Activated naive CD8-positive, alpha-beta T cell (primary cell): ENCODE results near the gene POU5F1.
"Not testable (repeated sequence)": the region's sequence is repeated elsewhere in the genome, so short reads cannot be mapped to it uniquely, and the experiment has no call there.

Experiments used
- H3K27ac Mint-ChIP-seq: one replicate; pipeline ENCODE4 v1.8.0; 2021; ENCODE audit warnings: mixed read lengths
- H3K27me3 Mint-ChIP-seq: one replicate; pipeline ENCODE4 v1.8.0; 2021; ENCODE audit warnings: mixed read lengths
- H3K36me3 Mint-ChIP-seq: one replicate; pipeline ENCODE4 v1.8.0; 2021; ENCODE audit warnings: mixed read lengths
- H3K4me1 Mint-ChIP-seq: one replicate; pipeline ENCODE4 v1.8.0; 2021; ENCODE audit warnings: low read depth, mixed read lengths
- H3K4me3 Mint-ChIP-seq: one replicate; pipeline ENCODE4 v1.8.0; 2021; ENCODE audit warnings: mild to moderate bottlenecking, mixed read lengths
- H3K9me3 Mint-ChIP-seq: one replicate; pipeline ENCODE4 v1.8.0; 2021; ENCODE audit warnings: low read depth, mixed read lengths

Gene POU5F1

DNA sequence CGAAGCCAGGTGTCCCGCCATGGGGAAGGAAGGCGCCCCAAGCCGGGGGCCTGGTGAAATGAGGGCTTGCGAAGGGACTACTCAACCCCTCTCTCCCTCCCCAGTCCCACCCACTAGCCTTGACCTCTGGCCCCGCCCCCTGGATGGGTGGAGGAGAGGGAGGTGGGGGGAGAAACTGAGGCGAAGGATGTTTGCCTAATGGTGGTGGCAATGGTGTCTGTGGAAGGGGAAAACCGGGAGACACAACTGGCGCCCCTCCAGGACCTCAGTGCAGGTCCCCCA lies at the start of gene POU5F1:
Gene POU5F1 (minus strand): TSS at position 83 of the 282 bp plus-strand sequence. CDS start 62 bp downstream, at position 21.
- H3K4me3 Mint-ChIP-seq: no peak within 1 kb of the TSS
- no peak within 1 kb of the TSS for H3K27ac Mint-ChIP-seq
- H3K36me3 Mint-ChIP-seq: no peaks in the 10 kb centered on the region

GRCh38 chr6:31216208-31216898 lies 45.9 kb upstream of the POU5F1 start:
- Mint-ChIP-seq H3K9me3 (no peaks in the 10 kb centered on the region), H3K4me1 (peaks cover 5% of the 10 kb centered on the region), H3K36me3 (no peaks in the 10 kb centered on the region), H3K27me3 (no peaks in the 10 kb centered on the region), H3K27ac (no peak overlapping the region), H3K4me3 (no peak overlapping the region)

More for the DNA sequence above, at the start of gene POU5F1:
- no peaks in the 10 kb centered on the region for H3K27me3 Mint-ChIP-seq
- H3K9me3 Mint-ChIP-seq: no peaks in the 10 kb centered on the region
- no peaks in the 10 kb centered on the region for H3K4me1 Mint-ChIP-seq

GRCh38 chr6:31215216-31215615 lies 44.7 kb upstream of the POU5F1 start:
- H3K9me3 Mint-ChIP-seq, H3K4me3 Mint-ChIP-seq, H3K4me1 Mint-ChIP-seq, H3K27ac Mint-ChIP-seq, H3K36me3 Mint-ChIP-seq, H3K27me3 Mint-ChIP-seq: not testable (repeated sequence)

- no peak overlapping the region for H3K4me3 Mint-ChIP-seq
- H3K4me1 Mint-ChIP-seq: peaks cover 5% of the 10 kb centered on the region
- H3K27me3 Mint-ChIP-seq: no peaks in the 10 kb centered on the region
- no peaks in the 10 kb centered on the region for H3K36me3 Mint-ChIP-seq
- no peak overlapping the region for H3K27ac Mint-ChIP-seq
- H3K9me3 Mint-ChIP-seq: no peaks in the 10 kb centered on the region
Observed at GRCh38 chr6:31214516-31214915, 44.0 kb upstream of the POU5F1 start.

DNA sequence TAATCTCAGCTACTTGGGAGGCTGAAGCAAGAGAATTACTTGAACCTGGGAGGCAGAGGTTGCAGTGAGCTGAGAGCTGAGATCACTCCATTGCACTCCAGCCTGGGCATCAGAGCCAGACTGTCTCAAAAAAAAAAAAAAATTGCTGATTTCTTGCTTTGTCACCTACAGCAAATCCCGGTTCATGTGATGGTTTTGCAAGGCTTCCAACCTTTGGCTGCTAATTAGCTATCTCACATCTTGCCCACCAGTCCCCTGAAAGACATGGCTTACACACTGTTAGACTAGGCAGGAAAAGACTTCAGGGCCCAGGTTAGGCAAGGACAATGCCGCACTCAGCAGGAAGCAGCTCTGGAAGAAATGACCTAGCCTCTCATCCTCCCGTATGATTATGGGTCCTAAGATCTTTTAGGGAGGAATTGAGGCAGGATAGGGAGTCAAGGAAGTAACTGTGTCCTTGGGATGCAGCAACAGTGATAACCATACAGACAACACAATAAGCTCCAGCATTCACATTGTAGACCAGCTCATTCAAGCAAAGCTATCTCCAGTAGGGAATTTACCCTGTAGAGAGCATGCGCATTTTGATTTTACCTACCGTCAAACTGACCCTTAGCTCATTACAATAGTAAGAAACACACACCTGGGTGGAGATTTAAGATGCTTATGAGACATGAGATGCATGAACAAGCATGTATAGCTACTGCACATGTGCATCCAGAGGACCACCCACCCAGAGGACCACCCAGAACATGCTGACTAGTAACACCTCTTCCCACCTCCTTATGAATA lies 40.5 kb upstream of the POU5F1 start:
- Mint-ChIP-seq H3K4me3 (no peak overlapping the region), H3K9me3 (no peaks in the 10 kb centered on the region), H3K27ac (no peak overlapping the region), H3K27me3 (no peaks in the 10 kb centered on the region), H3K4me1 (peaks cover 6% of the 10 kb centered on the region), H3K36me3 (no peaks in the 10 kb centered on the region)

DNA sequence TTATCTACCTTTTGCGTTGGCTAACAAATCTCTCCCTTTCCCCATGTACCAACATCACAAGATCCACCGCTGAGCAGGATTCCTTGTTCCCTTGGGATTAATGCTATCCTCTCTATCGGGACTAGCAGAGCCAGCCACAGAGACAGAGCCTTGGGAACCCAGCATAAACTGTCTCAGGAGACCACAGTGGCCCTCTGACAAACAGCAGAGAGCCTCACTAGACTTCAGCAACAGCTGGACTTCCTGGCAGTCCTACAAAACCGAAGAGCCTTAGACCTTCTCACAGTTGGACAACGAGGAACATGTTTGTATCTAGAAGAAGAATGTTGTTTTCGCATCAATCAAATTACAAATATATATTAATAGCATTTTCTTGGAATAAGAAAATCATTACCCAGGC lies 39.6 kb upstream of the POU5F1 start:
- Mint-ChIP-seq H3K4me1 (peaks cover 11% of the 10 kb centered on the region), H3K27me3 (no peaks in the 10 kb centered on the region), H3K36me3 (no peaks in the 10 kb centered on the region), H3K27ac (no peak overlapping the region), H3K4me3 (no peak overlapping the region), H3K9me3 (no peaks in the 10 kb centered on the region)

DNA sequence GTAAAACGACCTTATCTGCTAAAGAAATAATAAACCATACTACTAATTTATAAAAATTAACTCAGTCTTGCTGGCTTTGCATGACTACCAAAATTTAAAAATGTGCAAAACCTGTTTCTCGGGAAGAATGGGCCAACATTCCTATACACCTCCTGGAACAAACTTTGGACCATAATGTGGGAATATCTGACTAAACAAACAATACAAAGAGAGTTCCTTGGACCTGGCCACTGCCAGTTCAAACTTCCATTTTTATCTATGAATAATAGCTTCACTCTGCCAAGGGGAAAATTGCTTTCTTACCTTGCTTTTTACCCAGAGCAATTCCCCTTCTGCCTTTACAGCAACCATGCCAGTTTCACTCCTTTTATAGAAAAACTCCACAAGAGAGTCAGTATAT lies 38.7 kb upstream of the POU5F1 start:
- Mint-ChIP-seq H3K27me3 (no peaks in the 10 kb centered on the region), H3K27ac (no peak overlapping the region), H3K36me3 (no peaks in the 10 kb centered on the region), H3K4me1 (peaks cover 20% of the 10 kb centered on the region), H3K9me3 (no peaks in the 10 kb centered on the region), H3K4me3 (no peak overlapping the region)

DNA sequence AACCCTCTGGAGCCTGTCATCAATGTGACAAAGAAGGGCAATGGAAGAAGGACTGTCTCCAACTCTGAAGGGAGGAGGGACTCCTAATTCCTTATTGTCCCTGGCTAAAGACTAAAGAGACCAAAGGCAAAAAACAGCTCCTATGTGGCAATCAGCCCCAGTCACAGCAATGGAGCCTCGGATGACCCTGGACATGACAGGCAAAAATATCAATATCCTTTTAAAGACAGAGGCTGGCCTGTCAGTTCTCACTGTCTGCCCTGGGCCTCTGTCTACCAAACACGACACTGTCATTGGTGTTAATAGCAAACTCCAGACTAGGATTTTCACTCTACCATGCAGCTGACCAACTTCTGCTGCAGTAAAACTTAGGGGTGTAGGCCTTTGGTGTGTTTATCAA lies 38.0 kb upstream of the POU5F1 start:
- H3K4me1 Mint-ChIP-seq: peaks cover 26% of the 10 kb centered on the region
- H3K9me3 Mint-ChIP-seq: no peaks in the 10 kb centered on the region
- no peak overlapping the region for H3K4me3 Mint-ChIP-seq
- no peak overlapping the region for H3K27ac Mint-ChIP-seq
- H3K27me3 Mint-ChIP-seq: no peaks in the 10 kb centered on the region
- H3K36me3 Mint-ChIP-seq: no peaks in the 10 kb centered on the region

GRCh38 chr6:31205638-31206037 lies 35.2 kb upstream of the POU5F1 start:
- Mint-ChIP-seq H3K36me3 (peaks cover 2% of the 10 kb centered on the region), H3K4me3 (peak overlapping the region; percentile 51), H3K27me3 (no peaks in the 10 kb centered on the region), H3K4me1 (peaks cover 50% of the 10 kb centered on the region), H3K9me3 (no peaks in the 10 kb centered on the region), H3K27ac (peak overlapping the region; percentile 82)

DNA sequence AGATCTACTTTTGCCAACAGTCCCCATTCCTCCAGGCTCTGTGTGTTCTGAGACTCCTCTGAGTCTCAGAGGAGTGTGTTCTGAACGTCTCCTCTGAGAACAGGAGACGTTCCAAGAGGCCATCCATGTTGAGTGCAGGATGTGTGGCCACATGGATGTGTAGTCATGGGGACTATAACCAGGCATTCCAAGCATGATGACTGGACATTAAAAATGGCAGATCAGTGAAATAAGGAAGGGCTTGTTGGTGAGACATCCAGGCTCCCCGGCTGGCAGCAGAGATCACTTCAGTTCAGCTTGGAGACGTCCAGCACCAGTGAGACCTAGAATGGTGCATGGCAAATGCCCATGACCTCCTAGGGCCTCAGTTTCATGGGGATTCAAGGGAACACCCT lies 34.3 kb upstream of the POU5F1 start:
- Mint-ChIP-seq H3K36me3 (peaks cover 4% of the 10 kb centered on the region), H3K4me1 (peaks cover 58% of the 10 kb centered on the region), H3K27ac (peak overlapping the region; percentile 99), H3K27me3 (no peaks in the 10 kb centered on the region), H3K9me3 (no peaks in the 10 kb centered on the region), H3K4me3 (peak overlapping the region; percentile 92)

DNA sequence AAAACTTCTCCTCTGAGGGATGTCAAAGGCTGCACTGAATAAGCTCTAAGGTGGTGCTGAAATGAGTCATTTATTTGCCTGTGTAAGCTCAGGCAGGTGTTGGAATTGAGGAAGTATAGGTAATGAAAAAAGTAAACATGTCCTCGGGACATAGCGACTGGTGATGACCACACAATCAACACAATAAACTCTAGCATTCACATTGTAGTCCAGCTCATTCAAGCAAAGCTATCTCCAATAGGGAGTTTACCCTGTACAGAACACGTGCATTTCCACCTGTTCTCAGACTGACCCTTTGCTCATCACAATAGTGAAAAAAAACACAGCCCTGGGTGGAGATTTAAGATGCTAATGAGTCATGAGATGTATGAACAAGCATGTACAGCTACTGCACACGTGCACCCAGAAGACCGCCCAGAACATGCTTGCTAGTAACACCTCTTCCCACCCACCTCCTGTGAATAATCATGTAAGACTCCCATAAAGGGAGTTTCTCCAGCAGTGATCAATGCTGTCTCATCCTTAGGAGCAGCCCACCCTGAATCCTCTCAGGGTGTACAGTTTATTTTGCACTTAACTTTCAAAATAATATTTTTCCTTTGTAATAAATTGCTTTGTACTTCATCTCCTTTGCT lies 33.0 kb upstream of the POU5F1 start:
- Mint-ChIP-seq H3K36me3 (peaks cover 4% of the 10 kb centered on the region), H3K27ac (peak overlapping the region; percentile 99), H3K27me3 (no peaks in the 10 kb centered on the region), H3K4me1 (peaks cover 68% of the 10 kb centered on the region), H3K9me3 (no peaks in the 10 kb centered on the region), H3K4me3 (peak overlapping the region; percentile 92)

- H3K36me3 Mint-ChIP-seq: peaks cover 4% of the 10 kb centered on the region
- peak overlapping the region; percentile 92 for H3K4me3 Mint-ChIP-seq
- peaks cover 68% of the 10 kb centered on the region for H3K4me1 Mint-ChIP-seq
- no peaks in the 10 kb centered on the region for H3K9me3 Mint-ChIP-seq
- H3K27me3 Mint-ChIP-seq: no peaks in the 10 kb centered on the region
- peak overlapping the region; percentile 99 for H3K27ac Mint-ChIP-seq
Observed at GRCh38 chr6:31202259-31203166, 32.0 kb upstream of the POU5F1 start.

DNA sequence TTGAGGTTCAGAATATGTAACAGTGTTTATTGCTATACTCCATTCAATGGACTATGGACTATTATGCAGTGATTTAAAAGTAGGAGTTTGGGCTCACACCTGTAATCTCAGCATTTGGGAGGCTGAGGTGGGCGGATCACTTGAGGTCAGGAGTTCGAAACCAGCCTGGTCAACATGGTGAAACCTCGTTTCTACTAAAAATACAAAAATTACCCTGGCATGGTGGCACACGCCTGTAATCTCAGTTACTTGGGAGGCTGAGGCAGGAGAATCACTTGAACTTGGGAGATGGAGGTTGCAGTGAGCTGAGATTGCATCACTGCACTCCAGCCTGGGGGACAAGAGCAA lies 28.6 kb upstream of the POU5F1 start:
- not testable (repeated sequence) for H3K9me3 Mint-ChIP-seq, H3K27me3 Mint-ChIP-seq, H3K36me3 Mint-ChIP-seq
- Mint-ChIP-seq H3K4me1 (peaks cover 73% of the 10 kb centered on the region), H3K4me3 (peak overlapping the region; percentile 90), H3K27ac (peak overlapping the region; percentile 10)

DNA sequence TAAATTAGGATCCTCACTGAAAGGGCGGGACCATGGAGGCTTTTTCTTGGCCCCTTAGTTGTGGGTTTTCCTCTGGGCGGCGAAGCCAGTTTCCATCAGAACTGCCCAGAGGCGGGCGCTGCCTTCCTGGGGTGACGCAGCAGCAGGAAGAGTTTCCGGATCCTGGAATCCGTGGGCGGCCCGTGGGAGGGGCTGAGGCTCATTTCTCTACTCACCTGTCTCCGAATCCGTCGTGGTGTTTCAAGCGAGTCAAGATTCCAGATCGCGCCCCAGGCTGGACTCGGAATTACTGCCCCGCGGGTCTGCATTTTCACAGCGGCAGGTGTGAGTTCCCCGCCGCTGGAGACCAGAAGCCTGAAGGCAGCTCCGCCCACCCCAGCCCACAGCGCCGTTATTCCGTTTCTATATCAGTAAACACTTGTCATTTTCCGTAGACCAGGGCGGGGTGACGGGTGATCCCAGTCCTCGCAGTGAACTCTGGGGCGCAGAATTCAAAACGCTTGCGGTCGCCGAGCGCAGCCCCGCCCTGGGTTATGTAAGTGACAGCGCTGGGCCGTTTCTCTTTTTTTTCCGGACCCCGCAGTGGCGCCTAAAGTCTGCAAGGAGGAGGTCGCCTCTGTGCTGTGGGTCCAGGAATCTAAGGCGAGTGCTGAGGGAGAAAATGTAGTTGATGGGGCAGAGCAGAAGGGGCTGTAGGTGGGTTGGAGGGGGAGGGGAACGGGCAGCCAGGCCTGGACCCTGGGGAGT lies 27.2 kb upstream of the POU5F1 start:
- Mint-ChIP-seq H3K9me3 (no peaks in the 10 kb centered on the region), H3K27ac (peak overlapping the region; percentile 95), H3K36me3 (peaks cover 9% of the 10 kb centered on the region), H3K4me1 (peaks cover 61% of the 10 kb centered on the region), H3K27me3 (no peaks in the 10 kb centered on the region), H3K4me3 (peak overlapping the region; percentile 90)
